Measurements from ENCODE around the gene HEBP2.

DNA sequence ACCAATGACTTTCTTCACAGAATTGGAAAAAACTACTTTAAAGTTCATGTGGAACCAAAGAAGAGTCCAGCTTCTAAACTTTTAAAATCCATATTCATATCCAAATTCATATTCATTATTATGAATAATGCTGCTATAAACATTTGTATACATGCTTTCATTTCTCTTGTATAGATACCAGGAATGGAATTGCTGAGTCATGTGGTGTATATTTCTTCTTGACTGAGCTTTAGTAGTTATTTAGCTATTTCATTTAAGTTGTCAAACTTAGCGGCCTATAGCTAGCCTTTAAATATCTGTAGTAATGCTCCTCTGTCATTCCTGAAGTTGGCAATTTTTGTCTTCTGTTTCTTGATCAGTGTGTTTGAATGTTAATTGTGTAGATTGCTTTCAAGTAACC lies 46.1 kb upstream of the HEBP2 start:
- TF ChIP-seq, protein P1, sequence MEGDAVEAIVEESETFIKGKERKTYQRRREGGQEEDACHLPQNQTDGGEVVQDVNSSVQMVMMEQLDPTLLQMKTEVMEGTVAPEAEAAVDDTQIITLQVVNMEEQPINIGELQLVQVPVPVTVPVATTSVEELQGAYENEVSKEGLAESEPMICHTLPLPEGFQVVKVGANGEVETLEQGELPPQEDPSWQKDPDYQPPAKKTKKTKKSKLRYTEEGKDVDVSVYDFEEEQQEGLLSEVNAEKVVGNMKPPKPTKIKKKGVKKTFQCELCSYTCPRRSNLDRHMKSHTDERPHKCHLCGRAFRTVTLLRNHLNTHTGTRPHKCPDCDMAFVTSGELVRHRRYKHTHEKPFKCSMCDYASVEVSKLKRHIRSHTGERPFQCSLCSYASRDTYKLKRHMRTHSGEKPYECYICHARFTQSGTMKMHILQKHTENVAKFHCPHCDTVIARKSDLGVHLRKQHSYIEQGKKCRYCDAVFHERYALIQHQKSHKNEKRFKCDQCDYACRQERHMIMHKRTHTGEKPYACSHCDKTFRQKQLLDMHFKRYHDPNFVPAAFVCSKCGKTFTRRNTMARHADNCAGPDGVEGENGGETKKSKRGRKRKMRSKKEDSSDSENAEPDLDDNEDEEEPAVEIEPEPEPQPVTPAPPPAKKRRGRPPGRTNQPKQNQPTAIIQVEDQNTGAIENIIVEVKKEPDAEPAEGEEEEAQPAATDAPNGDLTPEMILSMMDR (conservative IDR thresholded peaks at IDR 0.05; ENCODE audit: low read depth, low read length), result no peak
- no peak for TF ChIP-seq EZH2 (IDR thresholded peaks at IDR 0.05; ENCODE audit: low read length, unreplicated experiment)
